Embryonic facial prominence (tissue), 1 donor: Measurements from ENCODE around the gene GJB2.
"Not testable (repeated sequence)": the region's sequence is repeated elsewhere in the genome, so short reads cannot be mapped to it uniquely, and the experiment has no call there.

Experiments
- DNase-seq: peaks from one replicate; pipeline ENCODE4 v3.0.0-alpha.2; 2016; ENCODE audit errors: extremely low spot score

GJB2 gene

DNA sequence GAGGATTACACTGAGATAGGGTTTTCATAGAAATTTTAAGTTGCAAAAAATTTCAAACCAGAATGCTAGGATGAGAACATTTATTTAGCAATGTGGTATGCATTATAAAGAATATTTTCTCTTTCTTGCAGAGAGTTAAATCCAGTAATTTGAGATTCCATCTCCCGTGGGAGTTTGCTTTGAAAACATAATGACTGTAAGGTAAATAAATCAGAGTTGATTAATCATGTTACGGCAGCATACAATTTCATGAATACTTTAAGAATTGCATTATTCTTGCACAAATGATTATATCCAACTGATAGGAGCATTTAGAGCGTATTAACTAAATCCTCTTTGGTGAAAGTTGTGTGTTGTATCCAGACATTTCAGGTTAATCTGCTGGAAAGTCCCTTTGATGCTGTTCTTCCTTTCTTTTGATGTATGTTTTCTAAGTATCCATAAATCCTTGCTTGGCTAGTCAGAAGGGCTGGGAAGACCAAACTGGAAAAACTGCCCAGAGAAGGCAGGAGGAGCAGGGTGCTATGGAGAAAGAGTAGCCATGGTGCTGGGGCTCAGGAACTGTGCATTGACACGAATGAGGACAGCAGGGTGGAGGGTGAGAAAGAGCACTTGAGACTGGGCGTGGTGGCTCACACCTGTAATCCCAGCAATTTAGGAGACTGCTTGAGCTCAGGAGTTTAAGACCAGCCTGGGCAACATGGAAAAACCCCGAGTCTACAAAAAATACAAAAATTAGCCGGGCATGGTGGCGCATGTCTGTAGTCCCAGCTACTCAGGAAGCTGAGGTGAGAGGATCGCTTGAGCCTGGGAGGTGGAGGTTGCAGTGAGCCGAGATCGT lies 27.1 kb downstream of the GJB2 start:
- no peak for DNase-seq

- no peak for DNase-seq
Measured at GRCh38 chr13:20161951-20162300, 30.8 kb downstream of the GJB2 start.

GRCh38 chr13:20161275-20161950 lies 31.3 kb downstream of the GJB2 start:
- DNase-seq = no peak

DNA sequence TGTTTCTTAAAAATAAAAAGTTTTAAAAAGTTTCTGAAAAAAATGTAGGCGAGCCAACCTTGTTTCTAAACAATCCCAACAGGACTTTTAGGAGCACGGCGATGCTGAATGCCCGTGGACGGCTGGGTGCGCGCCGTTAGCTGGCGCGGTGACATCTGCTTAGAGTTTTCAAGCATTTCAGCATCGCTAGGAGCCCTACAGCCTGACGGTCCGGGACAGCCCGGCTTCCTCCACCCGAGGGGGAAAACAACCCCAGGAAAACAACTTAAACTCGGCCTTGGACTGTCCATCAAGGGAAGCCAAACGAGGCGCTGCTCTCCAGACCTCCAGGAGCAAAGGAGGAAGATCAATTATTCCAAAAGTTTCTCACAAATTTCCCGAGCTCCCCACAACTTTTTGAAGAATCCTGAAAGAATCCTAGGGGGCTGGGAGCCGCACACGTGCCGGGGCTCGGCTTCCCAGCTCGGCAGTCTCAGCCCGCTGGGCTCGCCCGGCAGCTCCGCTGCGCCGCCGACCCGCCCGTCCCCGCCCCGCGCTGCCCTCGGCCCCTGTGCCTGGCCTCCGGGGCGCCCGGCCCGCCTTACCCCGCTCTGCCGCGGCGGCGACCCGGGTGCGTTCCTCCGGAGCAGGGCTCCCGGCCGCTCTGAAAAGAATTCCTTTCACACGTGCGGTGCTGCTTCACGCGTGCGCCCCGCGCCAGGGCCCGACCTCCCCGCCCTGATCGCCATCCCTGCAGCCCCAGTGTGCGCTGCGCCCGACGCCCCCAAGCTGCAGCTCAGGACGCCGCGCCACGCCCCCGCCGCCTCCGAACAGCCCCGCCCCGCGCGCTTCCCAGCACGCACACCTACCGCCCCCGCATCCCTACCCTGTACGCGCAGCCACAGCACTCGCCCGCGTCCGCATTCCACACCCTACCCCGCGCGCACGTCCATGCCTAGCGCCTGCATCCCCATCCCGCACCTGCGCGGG lies 32.1 kb downstream of the GJB2 start, which contains the start of gene GJA3:
Gene GJA3 (minus strand): TSS at position 747 of the 969 bp plus-strand sequence. CDS start 17,764 bp downstream, outside the sequence.
- no peak for DNase-seq

DNA sequence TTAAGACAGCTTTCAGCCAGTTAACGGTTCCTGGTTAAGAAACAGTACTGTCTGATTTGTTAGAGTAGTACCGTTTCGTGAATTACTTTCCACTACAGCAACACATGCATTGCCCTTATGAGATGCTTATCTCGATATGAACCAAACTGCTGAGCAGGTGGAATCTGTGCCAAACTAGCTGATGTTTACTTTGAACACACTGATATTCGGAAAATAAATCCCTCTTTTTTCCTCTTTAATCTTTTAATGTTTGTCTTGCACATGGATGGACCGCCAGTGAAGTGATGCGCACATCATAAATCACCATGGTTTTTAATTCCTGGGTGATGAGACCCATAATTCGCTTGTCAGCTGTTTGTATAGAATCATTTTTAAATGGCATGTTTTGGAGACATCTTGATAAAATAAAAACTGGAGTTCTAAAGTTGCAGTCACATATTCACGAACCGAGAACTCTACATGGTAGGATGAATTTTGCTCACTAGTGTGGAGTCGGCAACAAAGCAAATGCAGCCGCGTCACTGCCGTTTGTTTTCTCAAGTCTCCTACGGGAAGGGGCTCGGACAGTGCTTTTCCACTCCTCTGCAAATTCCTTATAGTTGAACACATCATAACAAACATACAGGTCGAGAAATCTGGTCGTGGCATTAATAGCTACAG lies 33.0 kb downstream of the GJB2 start:
- no peak for DNase-seq

- no peak for DNase-seq
Measured at GRCh38 chr13:20157151-20157796, 35.5 kb downstream of the GJB2 start.

DNA sequence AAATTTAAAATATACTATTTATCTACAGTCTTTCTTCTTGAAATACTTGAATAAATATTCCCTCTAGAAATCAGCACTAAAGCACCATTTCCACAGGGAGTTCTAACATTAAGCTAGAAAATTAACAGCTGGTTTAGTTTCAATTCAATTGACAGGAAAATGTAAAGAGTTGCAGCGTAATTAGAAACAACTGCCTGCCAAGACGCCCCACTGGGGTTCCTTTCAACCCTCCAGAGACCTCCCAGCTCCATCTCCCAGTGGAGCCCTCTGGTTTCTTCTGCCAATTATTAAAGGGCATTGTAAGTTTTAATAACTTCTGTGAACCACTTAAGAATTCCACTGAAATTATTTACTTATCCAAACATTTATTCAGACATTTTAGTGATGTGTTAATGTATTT lies 36.0 kb downstream of the GJB2 start:
- no peak for DNase-seq

DNA sequence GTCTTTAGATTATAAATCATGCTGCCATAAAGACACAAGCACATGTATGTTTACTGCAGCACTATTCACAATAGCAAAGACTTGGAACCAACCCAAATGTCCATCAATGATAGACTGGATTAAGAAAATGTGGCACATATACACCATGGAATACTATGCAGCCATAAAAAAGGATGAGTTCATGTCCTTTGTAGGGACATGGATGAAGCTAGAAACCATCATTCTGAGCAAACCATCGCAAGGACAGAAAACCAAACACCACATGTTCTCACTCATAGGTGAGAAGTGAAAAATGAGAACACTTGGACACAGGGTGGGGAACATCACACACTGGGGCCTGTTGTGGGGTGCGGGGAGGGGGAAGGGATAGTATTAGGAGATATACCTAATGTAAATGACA lies 39.4 kb downstream of the GJB2 start:
- not testable (repeated sequence) for DNase-seq

GRCh38 chr13:20151612-20152011 lies 41.1 kb downstream of the GJB2 start:
- DNase-seq = no peak

DNA sequence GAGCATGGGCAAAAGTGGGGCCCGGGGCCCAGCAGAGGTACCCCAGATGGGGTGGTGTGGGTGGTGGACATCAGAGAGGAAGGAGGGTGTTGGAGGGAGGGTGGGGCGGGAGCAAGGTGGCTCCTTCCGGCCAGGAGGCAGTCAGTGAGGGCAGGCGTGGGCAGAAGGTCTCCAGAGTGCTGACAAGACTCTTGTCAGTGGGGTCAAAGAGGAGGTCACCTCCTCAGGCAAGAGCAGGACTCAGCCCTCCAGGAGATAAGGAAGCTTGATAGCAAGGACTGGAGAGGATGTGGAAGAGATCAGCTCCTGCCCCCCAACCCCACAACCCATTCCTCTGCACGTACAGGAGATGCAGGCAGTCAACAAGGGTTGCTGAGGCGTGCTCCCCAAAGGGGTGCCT lies 41.7 kb downstream of the GJB2 start:
- no peak for DNase-seq

GRCh38 chr13:20150561-20150960 lies 42.2 kb downstream of the GJB2 start:
- DNase-seq = no peak

- DNase-seq = no peak
Measured at GRCh38 chr13:20149762-20150161, 43.0 kb downstream of the GJB2 start.

GRCh38 chr13:20148501-20149183 lies 44.1 kb downstream of the GJB2 start:
- no peak for DNase-seq

DNA sequence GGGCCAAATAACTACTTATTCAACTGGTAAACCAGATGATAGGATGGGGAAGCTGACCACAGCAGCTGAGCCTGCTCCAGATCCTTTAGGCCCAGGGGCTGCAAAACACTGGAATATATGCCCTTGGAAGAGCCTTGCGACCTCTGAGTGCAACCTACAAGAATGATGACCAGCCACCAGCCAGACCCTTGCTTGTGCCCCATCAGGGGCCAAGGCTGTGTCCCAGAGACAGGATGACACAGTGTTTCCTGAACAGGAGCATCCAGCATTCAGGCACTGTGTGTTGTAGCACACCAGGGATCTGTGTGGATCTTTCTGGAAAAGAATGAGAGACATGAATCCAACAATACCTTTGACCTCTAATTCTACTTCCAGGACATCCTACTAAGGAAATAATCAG lies 46.4 kb downstream of the GJB2 start:
- DNase-seq = no peak

- DNase-seq = no peak
Measured at GRCh38 chr13:20145521-20145920, 47.2 kb downstream of the GJB2 start.

- DNase-seq = no peak
Measured at GRCh38 chr13:20144141-20144850, 48.4 kb downstream of the GJB2 start.

DNA sequence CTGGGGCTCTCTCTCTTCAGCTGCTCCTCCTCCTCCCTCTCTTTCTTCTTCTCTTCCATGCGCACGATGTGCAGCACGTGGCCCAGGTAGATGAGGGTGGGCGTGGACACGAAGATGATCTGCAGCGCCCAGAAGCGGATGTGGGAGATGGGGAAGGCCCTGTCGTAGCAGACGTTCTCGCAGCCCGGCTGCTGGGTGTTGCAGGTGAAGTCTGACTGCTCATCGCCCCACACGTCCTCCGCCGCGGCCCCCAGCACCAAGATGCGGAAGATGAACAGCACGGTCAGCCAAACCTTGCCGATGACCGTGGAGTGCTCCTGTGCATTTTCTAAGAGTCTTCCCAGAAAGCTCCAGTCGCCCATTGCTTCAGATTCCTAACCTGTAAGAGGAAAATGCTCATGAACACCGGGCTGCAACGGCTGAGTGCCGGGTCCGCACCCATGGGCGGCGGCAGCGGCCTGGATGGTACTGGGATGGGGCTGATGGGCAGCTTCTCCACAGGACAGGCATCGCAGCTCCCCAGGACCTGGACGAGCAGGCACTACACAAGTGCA lies 49.7 kb downstream of the GJB2 start:
- no peak for DNase-seq

GRCh38 chr13:20142023-20142926 lies 50.5 kb downstream of the GJB2 start:
- DNase-seq = no peak
